ENCODE data around the gene SPATA3.

GRCh38 chr2:231049286-231050017 is 53.5 kb downstream of the SPATA3 start:
- TF ChIP-seq CTCF (optimal IDR thresholded peaks at IDR 0.05 in 1 of 3, IDR thresholded peaks at IDR 0.05 in 1 of 3, conservative IDR thresholded peaks at IDR 0.05 in 1 of 3; ENCODE audit: extremely low read depth in 1 of 3, insufficient read depth in 2 of 3, low read length in 3 of 3): no peak
- no peak for TF ChIP-seq EZH2 (IDR thresholded peaks at IDR 0.05; ENCODE audit: low read length)

All from keratinocyte (primary cell).